ENCODE data around the gene KRTAP4-5.
"Not testable (repeated sequence)": the region's sequence is repeated elsewhere in the genome, so short reads cannot be mapped to it uniquely, and the experiment has no call there.

KRTAP4-5 gene

GRCh38 chr17:41149652-41149985 lies at the start of gene KRTAP4-5:
TSS of gene KRTAP4-5 (minus strand) at chr17:41149825. CDS start at chr17:41149767, 58 bp downstream.
- no peak within 1 kb of the TSS for H3K27ac Mint-ChIP-seq
- H3K36me3 Mint-ChIP-seq (ENCODE audit: low read depth), result no peaks in the 10 kb centered on the region
- H3K27me3 Mint-ChIP-seq, result peaks cover 7% of the 10 kb centered on the region
- H3K4me1 Mint-ChIP-seq (ENCODE audit: low read depth), result peaks cover 12% of the 10 kb centered on the region
- intact Hi-C loops (cut with micrococcal nuclease), result no loop called here
- H3K9me3 Mint-ChIP-seq, result no peaks in the 10 kb centered on the region
- H3K4me3 Mint-ChIP-seq, result no peak within 1 kb of the TSS

GRCh38 chr17:41196068-41196467 lies 46.4 kb upstream of the KRTAP4-5 start:
- Mint-ChIP-seq H3K27ac (no peak overlapping the region), H3K4me3 (no peak overlapping the region), H3K27me3 (peaks cover 19% of the 10 kb centered on the region), H3K9me3 (no peaks in the 10 kb centered on the region), H3K36me3 (ENCODE audit: low read depth) (no peaks in the 10 kb centered on the region), H3K4me1 (ENCODE audit: low read depth) (no peaks in the 10 kb centered on the region)
- intact Hi-C loops (cut with micrococcal nuclease), result loop anchor here (10.0 kb wide), 1 partner anchor 281 kb away; no protein-coding TSS in a partner anchor

GRCh38 chr17:41190328-41190727 lies 40.7 kb upstream of the KRTAP4-5 start:
- H3K9me3 Mint-ChIP-seq, result no peaks in the 10 kb centered on the region
- H3K27ac Mint-ChIP-seq, result no peak overlapping the region
- intact Hi-C loops (cut with micrococcal nuclease), result loop anchor here (10.0 kb wide), 1 partner anchor 276 kb away; no protein-coding TSS in a partner anchor
- H3K27me3 Mint-ChIP-seq, result peaks cover 26% of the 10 kb centered on the region
- no peak overlapping the region for H3K4me3 Mint-ChIP-seq
- H3K36me3 Mint-ChIP-seq (ENCODE audit: low read depth), result no peaks in the 10 kb centered on the region
- no peaks in the 10 kb centered on the region for H3K4me1 Mint-ChIP-seq (ENCODE audit: low read depth)

GRCh38 chr17:41189837-41190318 lies 40.3 kb upstream of the KRTAP4-5 start, which contains the start of gene KRTAP9-1:
TSS of gene KRTAP9-1 (plus strand) at chr17:41189887. CDS start at chr17:41189887, 0 bp downstream.
- not testable (repeated sequence) for H3K4me1 Mint-ChIP-seq (ENCODE audit: low read depth); H3K9me3 Mint-ChIP-seq; H3K4me3 Mint-ChIP-seq; H3K36me3 Mint-ChIP-seq (ENCODE audit: low read depth); H3K27ac Mint-ChIP-seq
- peaks cover 29% of the 10 kb centered on the region for H3K27me3 Mint-ChIP-seq
- intact Hi-C loops (cut with micrococcal nuclease), result loop anchor here (10.0 kb wide), 1 partner anchor 275 kb away; no protein-coding TSS in a partner anchor

GRCh38 chr17:41186872-41187271 lies 37.2 kb upstream of the KRTAP4-5 start:
- intact Hi-C loops (cut with micrococcal nuclease), result no loop called here
- no peaks in the 10 kb centered on the region for H3K36me3 Mint-ChIP-seq (ENCODE audit: low read depth)
- no peak overlapping the region for H3K4me3 Mint-ChIP-seq
- peaks cover 36% of the 10 kb centered on the region for H3K27me3 Mint-ChIP-seq
- H3K4me1 Mint-ChIP-seq (ENCODE audit: low read depth), result no peaks in the 10 kb centered on the region
- H3K27ac Mint-ChIP-seq, result no peak overlapping the region
- no peaks in the 10 kb centered on the region for H3K9me3 Mint-ChIP-seq

GRCh38 chr17:41185001-41185400 lies 35.4 kb upstream of the KRTAP4-5 start:
- no peaks in the 10 kb centered on the region for H3K36me3 Mint-ChIP-seq (ENCODE audit: low read depth)
- H3K27me3 Mint-ChIP-seq, result peaks cover 28% of the 10 kb centered on the region
- H3K9me3 Mint-ChIP-seq, result no peaks in the 10 kb centered on the region
- intact Hi-C loops (cut with micrococcal nuclease), result no loop called here
- H3K27ac Mint-ChIP-seq, result no peak overlapping the region
- H3K4me1 Mint-ChIP-seq (ENCODE audit: low read depth), result no peaks in the 10 kb centered on the region
- no peak overlapping the region for H3K4me3 Mint-ChIP-seq

- H3K27ac Mint-ChIP-seq, result no peak within 1 kb of the TSS
Observed at GRCh38 chr17:41184480-41184961, 34.9 kb upstream of the KRTAP4-5 start, which contains the start of gene KRTAP4-1. TSS of gene KRTAP4-1 (minus strand) at chr17:41184911. CDS start at chr17:41184854, 57 bp downstream.

GRCh38 chr17:41178843-41179616 lies 29.4 kb upstream of the KRTAP4-5 start:
- peak overlapping the region; percentile 79 for H3K27ac Mint-ChIP-seq
- peaks cover 38% of the 10 kb centered on the region for H3K4me1 Mint-ChIP-seq (ENCODE audit: low read depth)
- H3K27me3 Mint-ChIP-seq, result peaks cover 36% of the 10 kb centered on the region
- H3K9me3 Mint-ChIP-seq, result no peaks in the 10 kb centered on the region
- no peak overlapping the region for H3K4me3 Mint-ChIP-seq
- no peaks in the 10 kb centered on the region for H3K36me3 Mint-ChIP-seq (ENCODE audit: low read depth)
- intact Hi-C loops (cut with micrococcal nuclease), result loop anchor here (10.0 kb wide), 1 partner anchor 54 kb away; the partner anchor contains the start of gene KRTAP4-12

More at GRCh38 chr17:41184480-41184961, 34.9 kb upstream of the KRTAP4-5 start, which contains the start of gene KRTAP4-1:
- no peak within 1 kb of the TSS for H3K4me3 Mint-ChIP-seq
- no peaks in the 10 kb centered on the region for H3K4me1 Mint-ChIP-seq (ENCODE audit: low read depth)
- no peaks in the 10 kb centered on the region for H3K9me3 Mint-ChIP-seq
- peaks cover 25% of the 10 kb centered on the region for H3K27me3 Mint-ChIP-seq
- H3K36me3 Mint-ChIP-seq (ENCODE audit: low read depth), result no peaks in the 10 kb centered on the region
- intact Hi-C loops (cut with micrococcal nuclease), result no loop called here

GRCh38 chr17:41178341-41178740 lies 28.7 kb upstream of the KRTAP4-5 start:
- intact Hi-C loops (cut with micrococcal nuclease), result loop anchor here (10.0 kb wide), 1 partner anchor 54 kb away; the partner anchor contains the start of gene KRTAP4-12
- Mint-ChIP-seq H3K36me3 (ENCODE audit: low read depth) (no peaks in the 10 kb centered on the region), H3K27ac (peak overlapping the region; percentile 79), H3K4me1 (ENCODE audit: low read depth) (peaks cover 41% of the 10 kb centered on the region), H3K9me3 (no peaks in the 10 kb centered on the region), H3K27me3 (peaks cover 33% of the 10 kb centered on the region), H3K4me3 (no peak overlapping the region)

GRCh38 chr17:41177727-41178271 lies 28.2 kb upstream of the KRTAP4-5 start, which contains the start of gene KRTAP4-2:
TSS of gene KRTAP4-2 (minus strand) at chr17:41178221. CDS start at chr17:41178164, 57 bp downstream.
- H3K9me3 Mint-ChIP-seq, result no peaks in the 10 kb centered on the region
- no peaks in the 10 kb centered on the region for H3K36me3 Mint-ChIP-seq (ENCODE audit: low read depth)
- H3K4me3 Mint-ChIP-seq, result peak within 1 kb of the TSS; percentile 25
- peak within 1 kb of the TSS; percentile 79 for H3K27ac Mint-ChIP-seq
- peaks cover 31% of the 10 kb centered on the region for H3K27me3 Mint-ChIP-seq
- intact Hi-C loops (cut with micrococcal nuclease), result loop anchor here (10.0 kb wide), 1 partner anchor 53 kb away; the partner anchor contains the start of gene KRTAP4-12
- peaks cover 45% of the 10 kb centered on the region for H3K4me1 Mint-ChIP-seq (ENCODE audit: low read depth)

- H3K27me3 Mint-ChIP-seq, result peaks cover 33% of the 10 kb centered on the region
- H3K36me3 Mint-ChIP-seq (ENCODE audit: low read depth), result no peaks in the 10 kb centered on the region
- H3K27ac Mint-ChIP-seq, result peak overlapping the region; percentile 79
- peaks cover 45% of the 10 kb centered on the region for H3K4me1 Mint-ChIP-seq (ENCODE audit: low read depth)
- no peaks in the 10 kb centered on the region for H3K9me3 Mint-ChIP-seq
- no peak overlapping the region for H3K4me3 Mint-ChIP-seq
- intact Hi-C loops (cut with micrococcal nuclease), result loop anchor here (10.0 kb wide), 1 partner anchor 52 kb away; the partner anchor contains the start of gene KRTAP4-12
Observed at GRCh38 chr17:41176744-41177387, 27.2 kb upstream of the KRTAP4-5 start.

- intact Hi-C loops (cut with micrococcal nuclease), result loop anchor here (10.0 kb wide), 1 partner anchor 47 kb away; the partner anchor contains the start of gene KRTAP4-12
- Mint-ChIP-seq H3K4me1 (ENCODE audit: low read depth) (peaks cover 24% of the 10 kb centered on the region), H3K27me3 (peaks cover 22% of the 10 kb centered on the region), H3K27ac (no peak overlapping the region), H3K4me3 (no peak overlapping the region), H3K36me3 (ENCODE audit: low read depth) (no peaks in the 10 kb centered on the region), H3K9me3 (no peaks in the 10 kb centered on the region)
Observed at GRCh38 chr17:41171886-41172285, 22.3 kb upstream of the KRTAP4-5 start.

- Mint-ChIP-seq H3K36me3 (ENCODE audit: low read depth) (no peaks in the 10 kb centered on the region), H3K27me3 (peaks cover 9% of the 10 kb centered on the region), H3K4me1 (ENCODE audit: low read depth) (peaks cover 1% of the 10 kb centered on the region), H3K4me3 (no peak within 1 kb of the TSS), H3K27ac (no peak within 1 kb of the TSS), H3K9me3 (no peaks in the 10 kb centered on the region)
- intact Hi-C loops (cut with micrococcal nuclease), result no loop called here
Observed at GRCh38 chr17:41168121-41168520, 18.5 kb upstream of the KRTAP4-5 start, which contains the start of gene KRTAP4-3. TSS of gene KRTAP4-3 (minus strand) at chr17:41168221. CDS start at chr17:41168172, 49 bp downstream.

Data from dendritic cell treated with granulocyte-macrophage colony-stimulating factor and Interleukin-4, amounts not matched to agents 40 ng/mL and 50 ng/mL, for 4 days (primary cell).